Adrenal gland (tissue), 12 donors: ENCODE measurements around the gene C1R. TPM values are rescaled to one million over a fixed set of nuclear protein-coding genes. Genes with fewer than 3 reads are reported as not detected.
A peak's percentile ranks its signal among the peaks of the same experiment; 100 is the strongest.

Experiments
- DNase-seq, 7 donors: peaks; one replicate each; pipeline ENCODE4 v3.0.0-alpha.2; 2019 to 2020
- H3K27ac ChIP-seq, 5 donors: fragments of 200-600 bp; sonication (generic) in 4 of 5; 1 replicate in 3 of 5; 2 replicates in 2 of 5; pipeline versions ENCODE4 v1.5.1 to v1.8.0; 2016 to 2020; ENCODE audit warnings: mild to moderate bottlenecking in 1 of 5
- H3K27me3 ChIP-seq: fragments of 200-600 bp; 2 replicates; pipeline ENCODE4 v1.8.0; 2021
- H3K36me3 ChIP-seq, 2 donors: fragments of 200-600 bp; replicated peaks in 1 of 2; 1 replicate in 1 of 2; 2 replicates in 1 of 2; pipeline versions ENCODE4 v1.5.1 to v1.8.0; 2018 to 2022
- H3K4me1 ChIP-seq, 2 donors: fragments of 200-600 bp; replicated peaks in 1 of 2; 1 replicate in 1 of 2; 2 replicates in 1 of 2; pipeline versions ENCODE4 v1.5.1 to v1.8.0; 2018 to 2021
- H3K4me3 ChIP-seq, 4 donors: fragments of 200-600 bp; sonication (generic) in 3 of 4; one replicate each; pipeline ENCODE4 v1.5.1; 2016 to 2018
- H3K9me3 ChIP-seq, 3 donors: fragments of 200-600 bp; sonication (generic) in 1 of 3; replicated peaks in 1 of 3; 1 replicate in 2 of 3; 2 replicates in 1 of 3; pipeline versions ENCODE4 v1.5.1 to v1.8.0; 2016 to 2021
- POLR2A ChIP-seq, 2 donors: fragments of 450-650 bp; IDR thresholded peaks; one replicate each; pipeline ENCODE4 v1.6.1; 2017; ENCODE audit warnings: antibody characterized with exemption in 2 of 2, mild to moderate bottlenecking in 2 of 2, moderate library complexity in 1 of 2
- WGBS, 4 donors: extraction: QIAGEN DNeasy Blood & Tissue Kit in 2 of 4; methylation state at CpG; one replicate each; pipeline versions ENCODE4 v1.1.5 to v1.1.7; 2013 to 2017; 5-methylcytosine and 5-hydroxymethylcytosine counted together
- intact Hi-C, 2 donors: fragments of 100-400 bp; cut with DNase I; formaldehyde crosslinking; loops; one replicate each; pipeline versions ENCODE4 v1.14.1 to v1.15.0; 2022 to 2023
- polyA plus RNA-seq, 3 donors: library from polyadenylated mRNA; stranded (reverse); fragments of 200-250 nt in 2 of 3; fragments of 350-450 nt in 1 of 3; fragmentation: Illumina TruSeq in 1 of 3; extraction: RNeasy Lipid Tissue Mini Kit (QIAGEN cat#74804) in 1 of 3; gene quantifications; one replicate each; pipeline ENCODE4 v1.2.3, GENCODE V29; 2013 to 2014
- total RNA-seq, 9 donors: library from RNA; depleted of rRNA in 4 of 9; stranded (reverse); fragments of >200 nt in 4 of 9; fragments of 120-200 nt in 1 of 9; fragmentation: NEBNext Ultra II Directional in 1 of 9; extraction: Animal tissue kit (Norgen Biotek cat#: 25700) in 1 of 9; gene quantifications; one replicate each; pipeline versions ENCODE4 v1.1.0 to v1.2.4, GENCODE V29; 2013 to 2023
- TF ChIP-seq, protein P1 (sequence below), 6 experiments: fragments of 450-650 bp in 4 of 6; fragments of 200-600 bp in 2 of 6; sonication (generic) in 1 of 6; IDR thresholded peaks; 1 replicate in 5 of 6; 2 replicates in 1 of 6; pipeline versions ENCODE4 v1.5.1 to v1.8.0; 2016 to 2021; ENCODE audit warnings: antibody characterized with exemption in 6 of 6, mild to moderate bottlenecking in 2 of 6, moderate library complexity in 1 of 6
- donor health status: healthy with polysubstance abuse.
- donor health status: Bipolar disorder and iron deficiency.
- donor health status: DM: yes; HTN: yes; CAD: no.
- donor health status: DM: no; HTN: no; CAD: no.
- donor health status: DM: no; HTN: no; CAD: no.
- donor health status: DM: yes; HTN: yes; CAD: no.

The C1R gene
- total and polyA plus RNA-seq, 12 donors, result 10.3 to 1,160 (median 366) TPM

DNA sequence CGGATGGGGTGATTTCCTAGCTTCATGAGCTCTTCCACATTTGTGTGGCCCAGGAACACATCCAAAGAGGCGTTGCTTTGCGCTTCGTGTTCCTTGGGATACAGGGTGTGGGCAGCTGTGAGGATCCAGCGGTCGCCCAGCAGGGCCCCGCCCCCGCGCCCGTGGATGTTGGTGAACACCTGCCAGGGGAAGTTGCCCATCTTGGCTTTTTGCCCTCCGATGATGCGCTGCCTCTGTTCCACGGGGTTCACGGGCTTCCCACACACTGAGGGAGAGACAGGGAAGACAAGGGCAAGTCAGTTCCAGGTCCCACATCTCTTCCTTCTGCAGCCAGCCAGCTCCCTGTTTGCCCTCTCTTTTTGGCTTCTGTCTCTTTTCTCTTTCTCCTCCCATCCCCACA lies 11.2 kb downstream of the C1R start:
- H3K9me3 ChIP-seq, result no peaks in the 10 kb centered on the region
- TF ChIP-seq, protein P1, sequence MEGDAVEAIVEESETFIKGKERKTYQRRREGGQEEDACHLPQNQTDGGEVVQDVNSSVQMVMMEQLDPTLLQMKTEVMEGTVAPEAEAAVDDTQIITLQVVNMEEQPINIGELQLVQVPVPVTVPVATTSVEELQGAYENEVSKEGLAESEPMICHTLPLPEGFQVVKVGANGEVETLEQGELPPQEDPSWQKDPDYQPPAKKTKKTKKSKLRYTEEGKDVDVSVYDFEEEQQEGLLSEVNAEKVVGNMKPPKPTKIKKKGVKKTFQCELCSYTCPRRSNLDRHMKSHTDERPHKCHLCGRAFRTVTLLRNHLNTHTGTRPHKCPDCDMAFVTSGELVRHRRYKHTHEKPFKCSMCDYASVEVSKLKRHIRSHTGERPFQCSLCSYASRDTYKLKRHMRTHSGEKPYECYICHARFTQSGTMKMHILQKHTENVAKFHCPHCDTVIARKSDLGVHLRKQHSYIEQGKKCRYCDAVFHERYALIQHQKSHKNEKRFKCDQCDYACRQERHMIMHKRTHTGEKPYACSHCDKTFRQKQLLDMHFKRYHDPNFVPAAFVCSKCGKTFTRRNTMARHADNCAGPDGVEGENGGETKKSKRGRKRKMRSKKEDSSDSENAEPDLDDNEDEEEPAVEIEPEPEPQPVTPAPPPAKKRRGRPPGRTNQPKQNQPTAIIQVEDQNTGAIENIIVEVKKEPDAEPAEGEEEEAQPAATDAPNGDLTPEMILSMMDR (IDR thresholded peaks at IDR 0.05), result no peak
- no peak for TF ChIP-seq POLR2A (IDR thresholded peaks at IDR 0.05)
- H3K27ac ChIP-seq, result peak overlapping the region in 1 of 5 donors; percentile 16
- no peak overlapping the region for H3K4me3 ChIP-seq
- H3K27me3 ChIP-seq, result no peaks in the 10 kb centered on the region
- H3K4me1 ChIP-seq, result peaks cover 0 to 9% of the 10 kb centered on the region in 2 donors
- peaks cover 0 to 28% of the 10 kb centered on the region in 2 donors for H3K36me3 ChIP-seq
- DNase-seq, result no peak
- WGBS, 4 donors, result 89 to 94% (median 91%) methylated on average over 14 of the region's 14 CpGs
- intact Hi-C loops, result no loop called here

GRCh38 chr12:7079826-7080125 lies 12.5 kb downstream of the C1R start:
- DNase-seq, result no peak
- intact Hi-C loops, result no loop called here
- H3K27ac ChIP-seq, result peak overlapping the region in 4 of 5 donors; percentile 45 to 87 (median 67)
- peaks cover 0 to 22% of the 10 kb centered on the region in 2 donors for H3K36me3 ChIP-seq
- no peak for TF ChIP-seq POLR2A (IDR thresholded peaks at IDR 0.05)
- TF ChIP-seq, protein P1 (IDR thresholded peaks at IDR 0.05), result no peak
- no peaks in the 10 kb centered on the region for H3K9me3 ChIP-seq
- no peaks in the 10 kb centered on the region for H3K27me3 ChIP-seq
- no peak overlapping the region for H3K4me3 ChIP-seq
- H3K4me1 ChIP-seq, result peaks cover 0 to 9% of the 10 kb centered on the region in 2 donors

DNA sequence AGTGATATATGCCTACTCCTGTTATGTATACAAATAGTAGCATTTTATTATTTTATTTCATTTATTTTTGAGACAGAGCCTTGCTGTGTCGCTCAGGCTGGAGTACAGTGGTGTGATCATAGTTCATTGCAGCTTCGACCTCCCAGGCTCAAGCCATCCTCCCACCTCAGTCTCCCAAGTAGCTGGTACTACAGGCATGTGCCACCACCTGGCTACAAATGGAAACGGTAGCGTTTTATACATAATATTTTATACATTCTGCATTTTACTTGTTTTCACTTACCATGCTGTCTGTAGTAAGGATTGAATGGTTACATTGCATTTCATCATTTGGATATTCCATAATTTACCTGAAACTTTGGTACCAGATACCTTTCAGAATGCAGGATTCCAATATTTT lies 14.1 kb downstream of the C1R start:
- Histone ChIP-seq H3K27ac (no peak overlapping the region), H3K36me3 (peaks cover 0 to 22% of the 10 kb centered on the region in 2 donors), H3K4me3 (no peak overlapping the region), H3K27me3 (no peaks in the 10 kb centered on the region), H3K4me1 (peaks cover 0 to 9% of the 10 kb centered on the region in 2 donors), H3K9me3 (no peaks in the 10 kb centered on the region)
- WGBS, 4 donors, result 57 to 72% (median 62%) methylated on average over 4 of the region's 4 CpGs
- intact Hi-C loops, result no loop called here
- TF ChIP-seq POLR2A (IDR thresholded peaks at IDR 0.05), result no peak
- TF ChIP-seq, protein P1 (IDR thresholded peaks at IDR 0.05), result no peak
- DNase-seq, result no peak

DNA sequence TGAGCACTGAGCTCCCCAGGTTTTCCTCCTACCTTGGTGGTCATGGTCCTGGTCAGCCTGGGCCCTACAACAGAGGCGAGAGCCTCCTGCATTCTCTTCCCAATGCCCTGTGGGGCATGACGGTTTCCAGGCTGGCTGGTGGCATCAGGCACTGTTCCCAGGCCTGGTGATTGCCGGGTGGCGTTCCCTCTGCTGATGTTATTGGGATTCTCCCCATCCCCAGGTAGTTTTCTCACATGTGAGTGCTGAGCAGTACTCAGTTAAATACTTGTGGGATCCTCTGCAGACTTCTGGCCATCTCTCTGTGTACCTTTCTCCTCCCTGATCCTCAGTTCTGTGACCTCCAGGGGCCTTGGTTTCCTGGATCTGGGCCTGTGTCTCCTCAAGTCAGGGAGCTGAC lies 15.8 kb downstream of the C1R start:
- Histone ChIP-seq H3K36me3 (peaks cover 0 to 14% of the 10 kb centered on the region in 2 donors), H3K27ac (no peak overlapping the region), H3K4me3 (no peak overlapping the region), H3K27me3 (no peaks in the 10 kb centered on the region), H3K4me1 (peaks cover 0 to 9% of the 10 kb centered on the region in 2 donors), H3K9me3 (no peaks in the 10 kb centered on the region)
- intact Hi-C loops, result no loop called here
- TF ChIP-seq, protein P1 (IDR thresholded peaks at IDR 0.05), result no peak
- no peak for TF ChIP-seq POLR2A (IDR thresholded peaks at IDR 0.05)
- WGBS, 4 donors, result 93 to 100% (median 97%) methylated on average over 4 of the region's 4 CpGs
- no peak for DNase-seq
